Mucosa of rectum (tissue), 2 donors: ENCODE results near the gene CNIH2.
A peak's percentile ranks its signal among the peaks of the same experiment; 100 is the strongest.

Source experiments
- H3K27ac ChIP-seq, 2 donors: one replicate each; pipeline ENCODE4 v1.7.0; 2013; ENCODE audit warnings: inconsistent platforms in 2 of 2, low read depth in 2 of 2, low read length in 2 of 2
- H3K27me3 ChIP-seq, 2 donors: one replicate each; pipeline ENCODE4 v1.7.0; 2013; ENCODE audit warnings: low read length in 2 of 2; ENCODE audit not compliant: control insufficient read depth in 2 of 2, insufficient read depth in 2 of 2
- H3K36me3 ChIP-seq, 2 donors: one replicate each; pipeline ENCODE4 v1.7.0; 2013; ENCODE audit warnings: low read length in 2 of 2; ENCODE audit not compliant: control insufficient read depth in 2 of 2, insufficient read depth in 2 of 2
- H3K4me1 ChIP-seq, 2 donors: one replicate each; pipeline ENCODE4 v1.7.0; 2013; ENCODE audit warnings: low read length in 2 of 2, mild to moderate bottlenecking in 1 of 2; ENCODE audit not compliant: control insufficient read depth in 2 of 2, insufficient read depth in 2 of 2
- H3K4me3 ChIP-seq, 2 donors: one replicate each; pipeline ENCODE4 v1.7.0; 2013; ENCODE audit warnings: low read length in 2 of 2
- H3K9ac ChIP-seq, 2 donors: one replicate each; pipeline ENCODE4 v1.7.0; 2013; ENCODE audit warnings: low read length in 2 of 2, low read depth in 1 of 2, mild to moderate bottlenecking in 1 of 2
- H3K9me3 ChIP-seq, 2 donors: one replicate each; pipeline ENCODE4 v1.7.0; 2013; ENCODE audit warnings: low read length in 2 of 2; ENCODE audit not compliant: control insufficient read depth in 2 of 2
- donor health status: healthy.
- donor health status: Normal muscosa, but diverticular disease.

CNIH2 gene

DNA sequence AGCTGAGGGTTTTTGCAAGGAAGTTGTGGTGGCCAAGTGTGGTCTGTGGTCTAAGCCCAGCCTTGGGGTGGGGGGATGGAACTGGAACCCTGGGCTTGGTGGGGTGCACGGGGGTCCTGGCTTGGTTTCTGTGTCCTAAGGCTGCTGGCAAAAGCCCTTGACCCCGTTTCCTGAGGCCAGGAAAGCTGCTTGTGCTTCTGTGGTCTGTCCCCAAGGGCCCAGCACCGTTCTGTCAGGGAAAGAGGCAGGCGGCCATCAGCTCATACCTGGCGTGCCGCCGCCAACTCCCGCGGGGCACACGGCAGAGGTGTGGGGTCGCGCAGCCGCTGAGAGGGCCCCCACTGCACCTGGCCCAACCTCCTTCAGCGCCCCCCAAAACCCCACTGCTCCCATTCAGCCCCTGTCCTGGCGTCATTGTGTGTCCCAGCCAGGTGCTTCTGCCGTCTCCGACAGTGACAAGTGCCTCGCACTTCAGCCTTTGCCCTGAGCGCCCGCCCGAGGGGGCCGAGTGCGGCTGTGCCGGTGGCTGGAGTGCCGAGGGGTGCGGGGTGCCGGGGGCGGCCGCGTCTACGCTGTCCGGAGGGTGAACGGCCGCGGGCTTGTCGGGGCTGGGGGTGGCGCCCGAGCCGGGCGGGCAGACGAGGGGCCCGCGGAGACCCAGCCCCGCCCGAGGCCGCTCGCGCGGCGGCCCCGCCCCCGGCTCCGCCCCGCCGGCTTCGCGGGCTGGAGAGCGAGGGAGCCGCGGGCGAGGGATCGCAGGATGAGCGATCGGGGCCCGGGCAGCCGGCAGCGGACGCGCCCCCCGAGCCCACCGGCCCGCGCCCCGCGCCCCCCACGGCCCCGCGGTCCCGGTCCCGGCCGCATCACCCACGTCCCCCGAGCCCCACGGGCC, at the start of gene CNIH2:
Gene CNIH2 (plus strand): TSS at position 705 of the 892 bp plus-strand sequence. CDS start 282 bp downstream, outside the sequence.
- peak within 1 kb of the TSS in 1 of 2 donors; percentile 12 for H3K9ac ChIP-seq
- H3K27ac ChIP-seq = peak within 1 kb of the TSS in 1 of 2 donors; percentile 9
- peaks cover 5 to 7% of the 10 kb centered on the region in 2 donors for H3K4me1 ChIP-seq
- H3K36me3 ChIP-seq = peaks cover 27 to 37% of the 10 kb centered on the region in 2 donors
- H3K4me3 ChIP-seq = peak within 1 kb of the TSS in 1 of 2 donors; percentile 30
- no peaks in the 10 kb centered on the region for H3K27me3 ChIP-seq
- H3K9me3 ChIP-seq = no peaks in the 10 kb centered on the region

DNA sequence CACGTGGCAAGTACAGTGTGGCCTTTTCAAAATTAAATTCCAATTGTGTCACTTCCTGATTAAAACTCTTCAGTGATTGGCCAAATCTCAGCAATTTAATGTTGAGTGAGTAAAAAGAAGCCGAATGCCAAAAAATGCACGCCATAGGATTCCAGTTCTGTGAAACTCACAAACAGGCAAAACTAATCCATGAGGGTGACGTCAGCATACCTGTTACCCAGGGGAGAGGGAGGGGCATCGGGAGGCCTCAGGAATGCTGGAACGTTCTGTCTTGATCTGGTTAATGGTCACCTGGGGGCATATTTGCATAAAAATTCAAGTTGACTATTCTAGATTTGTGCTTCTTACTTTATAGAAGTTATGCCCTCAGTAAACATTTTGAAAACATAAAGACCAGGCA, 49.5 kb upstream of the CNIH2 start:
- no peaks in the 10 kb centered on the region for H3K27me3 ChIP-seq
- H3K36me3 ChIP-seq = peaks cover 17 to 27% of the 10 kb centered on the region in 2 donors
- no peaks in the 10 kb centered on the region for H3K4me1 ChIP-seq
- H3K9ac ChIP-seq = no peak overlapping the region
- H3K4me3 ChIP-seq = no peak overlapping the region
- no peak overlapping the region for H3K27ac ChIP-seq
- no peaks in the 10 kb centered on the region for H3K9me3 ChIP-seq

DNA sequence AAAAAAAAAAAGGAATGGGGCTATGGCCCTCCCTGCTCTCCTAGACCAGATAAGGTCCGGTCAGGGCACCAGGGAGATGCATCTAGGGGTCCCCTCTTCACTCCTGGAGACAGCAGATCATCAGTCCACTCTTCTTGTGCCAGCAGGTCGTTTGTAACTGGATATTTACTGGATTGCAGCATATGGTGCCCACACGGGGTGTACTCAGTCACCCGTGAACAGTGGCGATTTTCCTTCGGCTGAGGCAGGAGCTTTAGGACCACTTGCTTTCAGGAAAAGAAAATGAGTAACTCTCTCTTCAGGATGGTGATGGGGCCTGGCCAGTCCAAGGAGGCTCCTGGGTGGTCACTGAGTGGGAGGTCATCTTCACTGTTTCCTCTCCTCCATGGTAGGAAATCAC, 47.8 kb upstream of the CNIH2 start:
- Histone ChIP-seq H3K9me3 (no peaks in the 10 kb centered on the region), H3K27me3 (no peaks in the 10 kb centered on the region), H3K4me3 (no peak overlapping the region), H3K4me1 (no peaks in the 10 kb centered on the region), H3K27ac (no peak overlapping the region), H3K36me3 (peaks cover 13 to 36% of the 10 kb centered on the region in 2 donors), H3K9ac (no peak overlapping the region)

DNA sequence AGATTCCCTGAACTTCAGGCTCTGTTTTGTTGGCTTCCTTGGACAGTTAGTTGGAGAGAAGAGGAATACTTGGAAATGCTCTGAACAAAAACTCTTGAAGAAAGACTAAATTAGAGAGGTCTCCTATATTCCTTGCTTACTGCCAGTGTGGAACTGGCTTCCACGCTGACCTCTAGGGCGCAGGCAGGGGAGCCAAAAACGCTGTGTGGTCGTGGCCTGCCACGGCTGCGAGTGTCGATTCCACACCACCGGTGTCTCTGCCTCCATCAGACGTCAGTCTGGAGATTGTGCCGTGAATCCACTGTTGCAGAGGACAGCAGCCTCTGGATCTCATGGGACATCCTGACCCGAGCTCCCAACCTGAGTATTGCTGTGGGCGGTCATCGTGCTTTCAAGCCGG, 47.0 kb upstream of the CNIH2 start:
- no peaks in the 10 kb centered on the region for H3K27me3 ChIP-seq
- no peaks in the 10 kb centered on the region for H3K9me3 ChIP-seq
- H3K9ac ChIP-seq = no peak overlapping the region
- peaks cover 13 to 44% of the 10 kb centered on the region in 2 donors for H3K36me3 ChIP-seq
- no peaks in the 10 kb centered on the region for H3K4me1 ChIP-seq
- no peak overlapping the region for H3K27ac ChIP-seq
- H3K4me3 ChIP-seq = no peak overlapping the region

DNA sequence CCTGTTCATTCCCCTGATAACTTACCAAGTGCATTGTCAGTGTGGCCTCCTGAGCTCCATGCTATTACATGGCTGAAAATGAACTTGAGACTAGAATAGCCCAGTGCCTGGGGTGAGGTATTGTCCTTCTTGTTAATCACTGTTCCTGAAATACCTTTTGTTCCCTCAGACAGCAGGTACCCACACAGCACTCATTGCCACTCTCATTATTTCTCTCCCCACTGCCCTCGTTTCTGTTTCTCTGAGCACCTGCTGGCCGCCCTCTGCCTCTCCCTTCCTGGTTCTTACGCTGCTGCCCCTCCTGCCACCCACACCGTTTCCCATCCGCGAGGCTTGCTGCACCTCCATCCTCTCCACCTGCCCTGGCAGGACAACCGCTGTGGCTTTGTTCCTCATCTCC, 46.4 kb upstream of the CNIH2 start:
- no peaks in the 10 kb centered on the region for H3K9me3 ChIP-seq
- H3K4me3 ChIP-seq = no peak overlapping the region
- H3K27me3 ChIP-seq = no peaks in the 10 kb centered on the region
- H3K9ac ChIP-seq = no peak overlapping the region
- H3K27ac ChIP-seq = no peak overlapping the region
- H3K4me1 ChIP-seq = no peaks in the 10 kb centered on the region
- peaks cover 13 to 46% of the 10 kb centered on the region in 2 donors for H3K36me3 ChIP-seq

DNA sequence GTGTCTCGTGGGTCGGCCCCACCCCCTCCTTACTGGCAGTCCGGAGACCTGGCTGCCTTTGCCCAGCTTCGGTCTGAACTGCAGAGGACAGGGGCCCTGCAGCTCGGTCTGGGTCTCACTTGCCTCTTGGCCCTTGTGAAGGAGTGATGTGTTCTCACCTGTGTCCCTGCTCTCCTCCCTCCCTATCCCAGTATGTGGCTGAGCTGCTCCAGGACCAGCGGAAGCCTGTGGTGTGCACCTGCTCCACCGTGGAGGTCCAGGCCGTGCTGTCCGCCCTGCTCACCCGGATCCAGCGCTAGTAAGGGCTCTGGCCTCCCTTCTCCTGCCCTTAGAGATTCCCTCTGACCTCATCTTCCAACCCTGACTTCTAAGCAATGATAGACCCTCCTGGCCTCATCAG, 45.2 kb upstream of the CNIH2 start:
- Histone ChIP-seq H3K27me3 (no peaks in the 10 kb centered on the region), H3K9ac (no peak overlapping the region), H3K4me1 (no peaks in the 10 kb centered on the region), H3K4me3 (no peak overlapping the region), H3K36me3 (peaks cover 13 to 46% of the 10 kb centered on the region in 2 donors), H3K27ac (no peak overlapping the region), H3K9me3 (no peaks in the 10 kb centered on the region)

DNA sequence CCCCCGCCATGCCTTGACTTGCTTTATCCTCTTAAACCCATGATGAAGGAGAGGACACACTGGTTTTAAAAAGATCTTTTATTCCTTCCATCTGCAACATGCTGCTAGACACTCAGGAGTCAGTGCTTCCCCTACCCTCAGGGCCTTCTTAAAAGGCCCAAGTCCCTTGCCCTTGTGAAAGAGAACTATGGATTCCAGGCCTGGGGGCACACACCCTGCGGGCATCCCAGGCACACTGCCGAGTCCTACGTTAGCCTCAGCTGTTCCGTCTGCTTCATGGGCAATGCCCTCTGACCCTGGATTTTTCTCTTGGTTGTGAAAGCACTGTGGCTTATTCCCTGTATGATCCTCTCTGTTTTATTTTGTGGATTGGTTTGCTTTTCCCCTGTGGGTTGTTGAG, 44.7 kb upstream of the CNIH2 start:
- Histone ChIP-seq H3K27me3 (no peaks in the 10 kb centered on the region), H3K9me3 (no peaks in the 10 kb centered on the region), H3K4me1 (no peaks in the 10 kb centered on the region), H3K9ac (no peak overlapping the region), H3K4me3 (no peak overlapping the region), H3K27ac (no peak overlapping the region), H3K36me3 (peaks cover 13 to 46% of the 10 kb centered on the region in 2 donors)

DNA sequence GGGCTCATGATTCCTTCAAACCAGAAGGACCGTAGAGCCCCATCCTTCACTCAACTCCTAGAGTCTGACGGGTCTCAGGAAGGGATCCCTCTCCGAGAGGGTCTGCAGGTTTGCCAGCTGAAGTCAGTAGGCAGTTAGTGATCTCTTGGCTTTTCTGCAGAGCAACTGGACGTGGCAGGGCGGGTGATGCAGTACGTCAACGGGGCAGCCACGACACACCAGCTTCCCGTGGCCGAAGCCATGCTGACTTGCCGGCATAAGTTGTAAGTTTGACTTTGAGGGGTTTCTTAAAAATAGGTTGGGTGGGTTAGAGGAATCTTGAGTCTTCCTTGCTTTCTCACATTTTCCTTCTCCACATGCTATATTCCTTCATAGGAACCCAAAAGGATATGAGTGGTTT, 42.8 kb upstream of the CNIH2 start:
- peaks cover 13 to 58% of the 10 kb centered on the region in 2 donors for H3K36me3 ChIP-seq
- H3K9ac ChIP-seq = no peak overlapping the region

DNA sequence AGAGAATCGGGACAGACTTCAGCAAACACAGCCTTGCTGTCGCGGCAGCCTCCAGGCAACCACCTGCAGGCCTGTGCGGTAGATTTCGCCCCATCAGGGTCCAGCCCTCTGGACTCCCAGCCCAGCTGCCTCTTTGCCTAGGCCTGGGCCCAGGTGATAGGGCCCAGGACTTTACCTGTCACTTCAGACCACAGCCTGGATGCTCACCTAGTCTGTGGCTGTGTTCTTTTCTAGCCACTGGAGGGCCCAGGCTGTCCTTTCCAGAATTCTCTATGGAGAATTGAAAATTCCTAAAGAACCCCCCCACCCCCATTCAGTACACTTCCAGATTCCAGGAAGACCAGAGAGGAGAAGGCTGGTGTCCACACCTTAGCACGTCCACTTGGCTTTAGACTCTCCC, 40.1 kb upstream of the CNIH2 start:
- Histone ChIP-seq H3K9ac (no peak overlapping the region), H3K27me3 (no peaks in the 10 kb centered on the region), H3K4me3 (no peak overlapping the region), H3K27ac (no peak overlapping the region), H3K36me3 (peaks cover 6 to 44% of the 10 kb centered on the region in 2 donors), H3K9me3 (no peaks in the 10 kb centered on the region), H3K4me1 (no peaks in the 10 kb centered on the region)

More for the DNA sequence above, 42.8 kb upstream of the CNIH2 start:
- Histone ChIP-seq H3K9me3 (no peaks in the 10 kb centered on the region), H3K4me3 (no peak overlapping the region), H3K4me1 (no peaks in the 10 kb centered on the region), H3K27ac (no peak overlapping the region), H3K27me3 (no peaks in the 10 kb centered on the region)

DNA sequence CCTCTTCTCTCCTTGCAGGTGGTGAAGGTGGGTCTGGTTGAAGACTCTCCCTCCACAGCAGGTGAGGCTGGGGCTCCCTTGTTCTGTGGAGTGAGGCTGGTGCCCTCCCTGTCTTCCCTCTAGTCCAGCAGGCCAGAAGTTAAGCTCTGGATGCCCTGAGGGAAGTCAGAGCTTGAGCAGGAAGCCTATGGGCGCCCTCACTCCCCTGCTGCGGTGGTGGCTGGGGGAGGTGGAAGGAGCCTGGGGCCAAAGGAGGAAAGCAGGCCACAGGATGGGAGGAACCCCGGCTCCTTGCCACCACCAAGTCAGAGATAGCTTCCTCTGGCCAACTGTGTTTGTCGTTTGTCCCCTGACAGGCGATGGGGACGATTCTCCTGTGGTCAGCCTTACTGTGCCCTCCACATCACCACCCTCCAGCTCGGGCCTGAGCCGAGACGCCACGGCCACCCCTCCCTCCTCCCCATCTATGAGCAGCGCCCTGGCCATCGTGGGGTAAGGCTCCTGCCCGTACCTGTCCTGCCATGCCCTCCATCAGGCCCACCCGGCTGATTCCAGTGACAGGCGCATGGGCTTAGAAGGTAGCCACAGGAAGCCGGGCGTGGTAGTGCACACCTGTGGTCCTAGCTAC, 39.1 kb upstream of the CNIH2 start:
- no peaks in the 10 kb centered on the region for H3K27me3 ChIP-seq
- no peaks in the 10 kb centered on the region for H3K4me1 ChIP-seq
- no peak overlapping the region for H3K4me3 ChIP-seq
- no peak overlapping the region for H3K9ac ChIP-seq
- peaks cover 0 to 36% of the 10 kb centered on the region in 2 donors for H3K36me3 ChIP-seq
- no peak overlapping the region for H3K27ac ChIP-seq
- H3K9me3 ChIP-seq = no peaks in the 10 kb centered on the region
